ENCODE measurements around the gene SREK1IP1.

SREK1IP1 gene

DNA sequence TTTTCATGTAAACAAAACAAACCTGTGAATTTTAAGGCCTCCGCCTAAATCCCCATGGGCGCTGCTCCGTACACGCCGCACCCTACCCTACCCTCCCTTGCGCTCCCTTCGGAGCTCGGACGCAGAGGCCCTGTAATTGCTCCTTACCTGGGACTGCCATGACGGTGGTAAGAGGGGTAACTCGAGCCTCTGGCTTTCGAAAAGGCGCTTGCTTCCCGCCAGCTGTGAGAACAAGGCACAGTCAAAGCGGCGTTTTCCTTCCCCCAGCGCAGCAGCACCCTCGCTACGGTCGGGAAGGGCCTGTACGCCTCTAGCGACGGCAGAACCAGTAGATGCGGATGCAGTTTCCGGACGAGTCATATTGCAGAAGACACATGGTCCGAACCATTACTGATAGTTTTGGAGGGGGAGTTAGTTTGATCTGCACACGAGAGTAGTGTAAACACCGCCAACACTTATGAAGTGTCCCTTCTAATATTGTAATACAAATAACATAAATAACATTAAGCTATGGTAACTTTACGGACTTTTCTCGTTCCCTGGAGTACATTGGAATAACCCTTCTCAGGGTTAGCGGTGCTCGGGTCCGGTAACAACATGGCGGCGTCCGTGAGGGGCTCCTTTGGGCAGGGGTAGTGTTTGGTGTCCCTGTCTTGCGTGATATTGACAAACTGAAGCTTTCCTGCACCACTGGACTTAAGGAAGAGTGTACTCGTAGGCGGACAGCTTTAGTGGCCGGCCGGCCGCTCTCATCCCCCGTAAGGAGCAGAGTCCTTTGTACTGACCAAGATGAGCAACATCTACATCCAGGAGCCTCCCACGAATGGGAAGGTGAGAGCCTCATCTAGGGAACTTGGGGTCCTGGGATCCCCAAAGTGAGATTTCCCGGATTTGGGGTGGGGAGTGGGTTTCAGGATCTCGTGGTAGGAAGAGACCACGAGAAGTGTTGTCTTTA, at the start of gene SREK1IP1, which contains the start of gene CWC27:
SREK1IP1 (minus strand) TSS at position 334 of the 955 bp plus-strand sequence; CDS start at position 160, 174 bp downstream.
CWC27 (plus strand) TSS at position 573 of the 955 bp plus-strand sequence; CDS start at position 790, 217 bp downstream.
- H3K9ac ChIP-seq (ENCODE audit: insufficient read length, low read depth) = peak within 1 kb of the TSS; percentile 84
- no peak for TF ChIP-seq SUZ12 (IDR thresholded peaks at IDR 0.05; ENCODE audit: extremely low read depth, insufficient read depth, insufficient read length)
- TF ChIP-seq YY1 (IDR thresholded peaks at IDR 0.05; ENCODE audit: insufficient read depth, insufficient read length) = peak; percentile 85
- TF ChIP-seq ZNF274 (IDR thresholded peaks at IDR 0.05; ENCODE audit: low read depth, low read length) = no peak
- peak; percentile 68 for DNase-seq (ENCODE audit: low read depth, low spot score)
- H3K4me3 ChIP-seq (ENCODE audit: insufficient read length, low read depth) = peak within 1 kb of the TSS; percentile 91
- no peaks in the 10 kb centered on the region for H3K27me3 ChIP-seq (ENCODE audit: insufficient read depth, insufficient read length)
- peaks cover 26% of the 10 kb centered on the region for H3K36me3 ChIP-seq (ENCODE audit: insufficient read depth, insufficient read length, low read length)
- H3K9me3 ChIP-seq (ENCODE audit: insufficient read depth, low read length) = no peaks in the 10 kb centered on the region
- no peaks in the 10 kb centered on the region for H3K4me1 ChIP-seq (ENCODE audit: insufficient read depth, insufficient read length)

DNA sequence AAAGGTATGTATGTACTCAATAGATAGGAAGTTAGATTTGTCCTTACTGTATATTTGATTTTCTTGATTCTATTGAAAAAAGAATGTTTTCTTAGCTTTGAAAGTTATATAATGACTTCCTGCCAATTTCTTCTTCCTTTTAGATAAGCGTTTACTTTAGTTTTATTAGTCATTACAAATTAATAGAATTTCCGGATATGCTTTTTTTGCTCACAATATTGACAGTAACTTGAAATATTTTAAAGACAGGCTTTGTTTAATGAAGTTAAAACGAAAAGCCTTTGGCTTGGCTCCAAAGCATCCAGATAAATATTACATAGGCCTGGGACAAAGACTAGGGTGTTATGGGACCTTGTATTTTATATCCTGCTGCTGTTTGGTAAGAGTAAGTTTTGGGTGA, 49.8 kb upstream of the SREK1IP1 start:
- H3K9ac ChIP-seq (ENCODE audit: insufficient read length, low read depth) = no peak overlapping the region
- no peak overlapping the region for H3K4me3 ChIP-seq (ENCODE audit: insufficient read length, low read depth)
- no peak for DNase-seq (ENCODE audit: low read depth, low spot score)
- no peaks in the 10 kb centered on the region for H3K4me1 ChIP-seq (ENCODE audit: insufficient read depth, insufficient read length)
- peaks cover 9% of the 10 kb centered on the region for H3K36me3 ChIP-seq (ENCODE audit: insufficient read depth, insufficient read length, low read length)
- H3K27me3 ChIP-seq (ENCODE audit: insufficient read depth, insufficient read length) = no peaks in the 10 kb centered on the region
- TF ChIP-seq ZNF274 (IDR thresholded peaks at IDR 0.05; ENCODE audit: low read depth, low read length) (no peak), YY1 (IDR thresholded peaks at IDR 0.05; ENCODE audit: insufficient read depth, insufficient read length) (no peak), SUZ12 (IDR thresholded peaks at IDR 0.05; ENCODE audit: extremely low read depth, insufficient read depth, insufficient read length) (no peak)
- no peaks in the 10 kb centered on the region for H3K9me3 ChIP-seq (ENCODE audit: insufficient read depth, low read length)

DNA sequence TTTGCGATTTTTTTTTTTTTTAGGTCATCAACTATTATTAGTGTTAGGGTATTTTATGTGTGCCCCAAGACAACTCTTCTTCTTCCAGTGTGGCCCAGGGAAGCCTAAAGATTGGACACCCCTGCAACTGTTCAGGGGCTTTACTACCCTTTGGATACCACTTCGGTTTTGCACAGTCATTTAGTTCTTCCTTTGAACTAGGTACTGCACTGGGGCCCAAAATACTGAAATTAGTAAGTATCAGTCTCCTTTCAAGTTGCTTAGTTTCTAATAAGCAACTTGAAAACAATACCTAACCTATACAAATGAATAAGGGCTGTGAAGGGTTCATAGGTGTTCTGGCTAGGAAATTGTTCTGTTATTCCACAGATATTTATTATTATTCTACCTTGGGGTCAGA, 45.6 kb upstream of the SREK1IP1 start:
- DNase-seq (ENCODE audit: low read depth, low spot score) = no peak
- peaks cover 9% of the 10 kb centered on the region for H3K36me3 ChIP-seq (ENCODE audit: insufficient read depth, insufficient read length, low read length)
- H3K27me3 ChIP-seq (ENCODE audit: insufficient read depth, insufficient read length) = no peaks in the 10 kb centered on the region
- TF ChIP-seq SUZ12 (IDR thresholded peaks at IDR 0.05; ENCODE audit: extremely low read depth, insufficient read depth, insufficient read length) (no peak), YY1 (IDR thresholded peaks at IDR 0.05; ENCODE audit: insufficient read depth, insufficient read length) (no peak), ZNF274 (IDR thresholded peaks at IDR 0.05; ENCODE audit: low read depth, low read length) (no peak)
- no peak overlapping the region for H3K9ac ChIP-seq (ENCODE audit: insufficient read length, low read depth)
- no peaks in the 10 kb centered on the region for H3K9me3 ChIP-seq (ENCODE audit: insufficient read depth, low read length)
- no peak overlapping the region for H3K4me3 ChIP-seq (ENCODE audit: insufficient read length, low read depth)
- no peaks in the 10 kb centered on the region for H3K4me1 ChIP-seq (ENCODE audit: insufficient read depth, insufficient read length)

DNA sequence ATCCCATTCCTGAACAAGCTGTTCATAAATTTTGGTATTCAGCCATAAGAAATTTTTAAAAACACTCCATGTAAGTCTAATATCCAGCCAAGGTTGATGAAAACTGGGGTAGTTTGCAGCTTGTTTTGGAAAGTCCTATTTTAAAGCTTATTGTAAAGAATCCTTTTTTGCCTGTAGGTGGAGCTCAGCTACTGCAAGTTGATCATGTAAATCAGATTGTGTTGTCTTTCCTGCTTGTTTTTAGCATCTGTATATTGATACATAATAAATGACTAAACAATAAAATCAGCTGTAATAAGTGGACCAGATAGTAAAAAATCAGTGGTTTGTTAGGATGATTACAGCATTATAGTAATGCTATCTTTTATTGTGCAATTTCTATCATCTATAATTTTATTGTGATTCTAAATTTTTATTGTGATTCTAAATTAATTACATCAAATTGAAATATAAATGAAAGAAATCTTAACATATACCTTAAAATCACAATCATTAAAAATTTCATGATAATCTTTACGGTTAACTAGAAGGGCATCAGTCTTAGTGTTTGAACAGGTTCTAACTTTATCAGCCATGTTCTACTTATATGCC, 42.7 kb upstream of the SREK1IP1 start:
- no peaks in the 10 kb centered on the region for H3K27me3 ChIP-seq (ENCODE audit: insufficient read depth, insufficient read length)
- no peaks in the 10 kb centered on the region for H3K4me1 ChIP-seq (ENCODE audit: insufficient read depth, insufficient read length)
- TF ChIP-seq ZNF274 (IDR thresholded peaks at IDR 0.05; ENCODE audit: low read depth, low read length) = no peak
- no peak for TF ChIP-seq YY1 (IDR thresholded peaks at IDR 0.05; ENCODE audit: insufficient read depth, insufficient read length)
- TF ChIP-seq SUZ12 (IDR thresholded peaks at IDR 0.05; ENCODE audit: extremely low read depth, insufficient read depth, insufficient read length) = no peak
- H3K9ac ChIP-seq (ENCODE audit: insufficient read length, low read depth) = no peak overlapping the region
- H3K4me3 ChIP-seq (ENCODE audit: insufficient read length, low read depth) = no peak overlapping the region
- H3K36me3 ChIP-seq (ENCODE audit: insufficient read depth, insufficient read length, low read length) = peaks cover 4% of the 10 kb centered on the region
- DNase-seq (ENCODE audit: low read depth, low spot score) = peak; percentile 6
- H3K9me3 ChIP-seq (ENCODE audit: insufficient read depth, low read length) = no peaks in the 10 kb centered on the region

DNA sequence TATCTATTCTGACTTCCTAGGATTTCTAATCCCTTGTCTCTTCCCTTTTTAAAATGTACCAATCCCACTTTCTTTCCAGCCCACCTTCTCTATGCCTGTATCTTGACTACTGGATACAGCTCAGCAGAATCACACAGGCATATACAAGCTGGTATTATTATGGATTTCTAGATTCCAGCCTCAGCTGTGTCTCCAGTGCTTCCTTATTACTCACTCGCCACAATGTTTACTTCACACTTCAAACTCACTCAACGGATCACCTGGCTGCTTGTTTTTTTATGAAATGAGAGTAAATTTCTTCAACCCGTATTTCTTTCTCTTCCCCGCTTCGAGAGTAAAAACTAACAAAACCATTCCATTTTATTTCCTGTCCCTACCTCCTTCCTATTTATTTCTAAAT, 39.0 kb upstream of the SREK1IP1 start:
- no peak for TF ChIP-seq SUZ12 (IDR thresholded peaks at IDR 0.05; ENCODE audit: extremely low read depth, insufficient read depth, insufficient read length)
- TF ChIP-seq ZNF274 (IDR thresholded peaks at IDR 0.05; ENCODE audit: low read depth, low read length) = no peak
- TF ChIP-seq YY1 (IDR thresholded peaks at IDR 0.05; ENCODE audit: insufficient read depth, insufficient read length) = no peak
- no peaks in the 10 kb centered on the region for H3K27me3 ChIP-seq (ENCODE audit: insufficient read depth, insufficient read length)
- H3K9me3 ChIP-seq (ENCODE audit: insufficient read depth, low read length) = no peaks in the 10 kb centered on the region
- H3K36me3 ChIP-seq (ENCODE audit: insufficient read depth, insufficient read length, low read length) = peaks cover 9% of the 10 kb centered on the region
- no peak overlapping the region for H3K9ac ChIP-seq (ENCODE audit: insufficient read length, low read depth)
- H3K4me1 ChIP-seq (ENCODE audit: insufficient read depth, insufficient read length) = no peaks in the 10 kb centered on the region
- H3K4me3 ChIP-seq (ENCODE audit: insufficient read length, low read depth) = no peak overlapping the region
- no peak for DNase-seq (ENCODE audit: low read depth, low spot score)

DNA sequence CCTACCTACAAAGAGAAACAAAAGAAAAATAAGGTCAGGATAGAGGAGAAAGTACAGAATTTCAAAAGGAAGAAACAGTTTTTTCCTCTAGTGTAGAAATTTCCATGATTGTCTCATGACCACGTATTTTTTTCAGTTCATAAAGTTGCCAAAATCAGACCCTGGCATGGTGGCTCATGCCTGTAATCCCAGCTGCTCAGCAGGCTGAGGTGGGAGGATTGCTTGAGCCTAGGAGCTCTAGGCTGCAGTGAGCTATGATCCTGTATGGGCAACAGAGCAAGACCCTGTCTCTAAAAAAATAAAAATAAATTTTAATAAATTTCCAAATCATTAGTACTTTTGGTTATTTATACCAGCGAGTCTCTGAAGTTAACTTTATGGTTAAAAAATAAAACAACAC, 38.0 kb upstream of the SREK1IP1 start:
- Histone ChIP-seq H3K9ac (ENCODE audit: insufficient read length, low read depth) (no peak overlapping the region), H3K4me1 (ENCODE audit: insufficient read depth, insufficient read length) (no peaks in the 10 kb centered on the region), H3K27me3 (ENCODE audit: insufficient read depth, insufficient read length) (no peaks in the 10 kb centered on the region), H3K9me3 (ENCODE audit: insufficient read depth, low read length) (no peaks in the 10 kb centered on the region), H3K36me3 (ENCODE audit: insufficient read depth, insufficient read length, low read length) (peaks cover 16% of the 10 kb centered on the region), H3K4me3 (ENCODE audit: insufficient read length, low read depth) (no peak overlapping the region)
- DNase-seq (ENCODE audit: low read depth, low spot score) = no peak
- no peak for TF ChIP-seq ZNF274 (IDR thresholded peaks at IDR 0.05; ENCODE audit: low read depth, low read length)
- TF ChIP-seq YY1 (IDR thresholded peaks at IDR 0.05; ENCODE audit: insufficient read depth, insufficient read length) = no peak
- no peak for TF ChIP-seq SUZ12 (IDR thresholded peaks at IDR 0.05; ENCODE audit: extremely low read depth, insufficient read depth, insufficient read length)

DNA sequence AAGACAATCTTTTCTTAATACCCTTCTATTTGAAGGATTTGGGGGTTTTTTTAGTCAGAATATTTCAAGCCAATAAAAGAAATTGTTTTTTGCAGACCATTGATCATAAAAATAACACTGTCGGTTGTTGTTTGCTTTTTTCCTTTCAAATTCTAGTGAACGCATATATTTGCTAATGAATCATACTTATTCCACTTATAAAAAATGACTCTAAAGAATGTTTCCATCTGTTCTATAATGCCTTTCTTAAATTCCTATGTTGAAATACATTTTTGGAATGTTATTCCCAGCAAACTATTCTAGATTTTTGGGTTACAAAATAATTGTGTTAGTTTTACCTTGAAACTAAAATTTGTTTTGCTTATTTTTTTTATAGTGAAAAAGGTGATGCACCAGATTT, 32.4 kb upstream of the SREK1IP1 start:
- no peak overlapping the region for H3K4me3 ChIP-seq (ENCODE audit: insufficient read length, low read depth)
- no peak for TF ChIP-seq SUZ12 (IDR thresholded peaks at IDR 0.05; ENCODE audit: extremely low read depth, insufficient read depth, insufficient read length)
- TF ChIP-seq YY1 (IDR thresholded peaks at IDR 0.05; ENCODE audit: insufficient read depth, insufficient read length) = no peak
- TF ChIP-seq ZNF274 (IDR thresholded peaks at IDR 0.05; ENCODE audit: low read depth, low read length) = no peak
- no peak overlapping the region for H3K9ac ChIP-seq (ENCODE audit: insufficient read length, low read depth)
- H3K27me3 ChIP-seq (ENCODE audit: insufficient read depth, insufficient read length) = no peaks in the 10 kb centered on the region
- no peak for DNase-seq (ENCODE audit: low read depth, low spot score)
- H3K36me3 ChIP-seq (ENCODE audit: insufficient read depth, insufficient read length, low read length) = peaks cover 16% of the 10 kb centered on the region
- no peaks in the 10 kb centered on the region for H3K4me1 ChIP-seq (ENCODE audit: insufficient read depth, insufficient read length)
- no peaks in the 10 kb centered on the region for H3K9me3 ChIP-seq (ENCODE audit: insufficient read depth, low read length)
